Rectal smooth muscle tissue (tissue), 1 donor: Measurements from ENCODE around the gene TMEM87B.

ENCODE experiments used
- H3K27ac ChIP-seq: one replicate; pipeline ENCODE4 v1.7.0; 2013; ENCODE audit warnings: low read depth, low read length, inconsistent platforms
- H3K27me3 ChIP-seq: one replicate; pipeline ENCODE4 v1.7.0; 2013; ENCODE audit warnings: low read length; ENCODE audit not compliant: control insufficient read depth, insufficient read depth
- H3K36me3 ChIP-seq: one replicate; pipeline ENCODE4 v1.7.0; 2013; ENCODE audit warnings: low read length; ENCODE audit not compliant: control insufficient read depth, insufficient read depth
- H3K4me1 ChIP-seq: one replicate; pipeline ENCODE4 v1.7.0; 2013; ENCODE audit warnings: low read length; ENCODE audit not compliant: control insufficient read depth, insufficient read depth
- H3K4me3 ChIP-seq: one replicate; pipeline ENCODE4 v1.7.0; 2013; ENCODE audit warnings: low read length
- H3K9ac ChIP-seq: one replicate; pipeline ENCODE4 v1.7.0; 2013; ENCODE audit warnings: low read length

The TMEM87B gene

DNA sequence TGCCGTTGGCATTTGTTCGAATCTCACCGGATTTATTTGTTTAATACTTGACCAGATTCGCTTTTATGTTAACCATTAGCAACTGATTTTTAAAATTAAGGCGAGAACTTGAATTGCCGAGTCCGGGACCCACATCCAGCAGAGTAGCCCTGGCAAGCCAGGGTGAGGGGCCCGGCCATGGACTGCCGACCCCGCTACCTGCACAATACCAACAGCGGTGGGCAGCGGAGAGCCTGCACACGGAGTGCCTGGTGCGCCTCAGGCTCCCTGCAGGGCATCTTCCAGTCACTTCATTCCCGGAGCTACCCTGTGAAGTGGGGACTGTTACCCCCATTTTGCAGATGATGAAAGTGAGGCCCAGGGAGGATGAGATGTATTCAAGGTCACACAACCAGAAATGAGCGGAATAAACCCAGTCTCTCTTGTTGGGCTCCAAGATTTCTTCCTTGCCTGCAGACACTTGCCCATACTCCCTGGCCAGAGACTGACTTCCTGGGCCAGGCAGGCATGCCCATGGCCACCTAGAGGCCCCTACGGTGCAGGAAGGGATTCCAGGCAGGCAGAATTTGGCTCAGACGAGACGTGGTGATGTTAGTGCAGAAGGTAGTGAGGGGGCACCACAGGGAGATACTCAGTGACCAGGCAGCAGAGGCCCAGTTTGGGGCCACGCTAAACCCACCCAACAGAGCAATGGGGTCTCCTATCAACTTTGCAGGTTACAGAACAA lies 86.0 kb downstream of the TMEM87B start:
- H3K4me1 ChIP-seq = no peaks in the 10 kb centered on the region
- no peak overlapping the region for H3K9ac ChIP-seq
- H3K27ac ChIP-seq = no peak overlapping the region
- peaks cover 4% of the 10 kb centered on the region for H3K27me3 ChIP-seq
- no peaks in the 10 kb centered on the region for H3K36me3 ChIP-seq
- no peak overlapping the region for H3K4me3 ChIP-seq

DNA sequence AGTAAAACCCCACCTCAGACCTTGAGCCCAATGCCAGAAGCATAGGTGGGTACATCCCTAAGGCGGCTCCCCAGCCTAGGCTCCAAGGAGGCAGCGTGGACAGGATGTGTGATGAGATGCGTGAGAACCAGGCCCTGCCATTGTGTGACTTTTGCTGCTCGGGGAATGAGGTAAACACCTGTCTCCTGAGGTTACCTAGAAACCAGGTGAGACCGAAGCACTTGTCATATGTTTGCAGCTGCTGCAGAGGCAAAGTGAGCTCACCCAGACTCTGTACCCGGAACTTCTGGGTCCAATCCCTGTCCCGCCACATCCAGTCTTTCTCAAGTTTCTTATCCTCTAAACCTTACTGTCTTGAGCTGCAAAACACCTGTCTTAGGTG lies 86.5 kb downstream of the TMEM87B start:
- Histone ChIP-seq H3K27me3 (peaks cover 4% of the 10 kb centered on the region), H3K9ac (no peak overlapping the region), H3K36me3 (no peaks in the 10 kb centered on the region), H3K4me3 (no peak overlapping the region), H3K4me1 (no peaks in the 10 kb centered on the region), H3K27ac (no peak overlapping the region)

DNA sequence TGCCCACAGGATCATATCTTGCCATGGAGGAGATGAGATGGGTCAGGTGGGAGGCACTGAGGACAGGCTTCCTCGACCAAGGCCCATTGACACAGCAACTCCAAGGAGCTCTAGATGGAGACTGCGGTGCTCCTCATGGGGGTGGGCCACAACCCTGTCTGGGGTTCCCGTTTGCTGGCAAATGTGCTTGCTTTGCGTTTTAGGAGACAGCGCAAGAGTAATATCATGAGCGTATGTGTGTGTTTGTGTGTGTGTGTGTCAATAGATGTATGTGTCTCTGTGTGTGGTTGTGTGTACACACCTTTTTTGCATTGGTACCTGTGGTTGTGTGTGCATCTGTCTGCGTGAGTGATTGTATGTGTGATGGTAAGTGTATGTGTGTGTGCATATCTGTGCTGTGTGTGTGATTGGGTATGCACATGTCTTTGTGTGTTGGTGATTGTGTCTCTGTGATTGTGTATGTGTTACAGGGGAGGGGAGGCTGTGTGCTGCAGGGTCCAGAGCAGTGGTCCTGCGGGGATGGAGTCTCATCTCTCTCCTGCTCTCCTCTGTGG lies 87.5 kb downstream of the TMEM87B start:
- Histone ChIP-seq H3K27me3 (peaks cover 4% of the 10 kb centered on the region), H3K27ac (no peak overlapping the region), H3K4me3 (no peak overlapping the region), H3K36me3 (no peaks in the 10 kb centered on the region), H3K9ac (no peak overlapping the region), H3K4me1 (no peaks in the 10 kb centered on the region)

DNA sequence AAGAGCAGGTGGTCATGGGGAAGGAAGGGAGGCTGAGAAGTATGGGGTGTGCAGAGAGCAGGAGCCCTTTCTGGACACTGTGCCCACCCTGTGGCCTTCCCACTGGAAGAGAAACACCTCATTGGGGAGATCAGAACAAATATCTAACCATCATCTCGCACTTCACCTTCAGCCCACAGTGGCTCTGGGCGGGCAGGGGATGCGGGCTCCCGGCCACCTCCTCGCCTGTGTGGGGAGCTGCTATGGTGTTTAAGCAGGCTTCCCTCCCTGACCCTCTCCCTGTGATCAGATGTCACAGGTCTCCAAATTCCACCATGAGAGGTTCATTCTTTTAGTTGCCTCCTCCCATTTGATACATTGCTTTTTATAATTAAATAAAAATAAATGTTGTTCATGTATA lies 88.1 kb downstream of the TMEM87B start:
- Histone ChIP-seq H3K27me3 (peaks cover under 1% of the 10 kb centered on the region), H3K4me3 (no peak overlapping the region), H3K9ac (no peak overlapping the region), H3K4me1 (no peaks in the 10 kb centered on the region), H3K27ac (no peak overlapping the region), H3K36me3 (no peaks in the 10 kb centered on the region)

DNA sequence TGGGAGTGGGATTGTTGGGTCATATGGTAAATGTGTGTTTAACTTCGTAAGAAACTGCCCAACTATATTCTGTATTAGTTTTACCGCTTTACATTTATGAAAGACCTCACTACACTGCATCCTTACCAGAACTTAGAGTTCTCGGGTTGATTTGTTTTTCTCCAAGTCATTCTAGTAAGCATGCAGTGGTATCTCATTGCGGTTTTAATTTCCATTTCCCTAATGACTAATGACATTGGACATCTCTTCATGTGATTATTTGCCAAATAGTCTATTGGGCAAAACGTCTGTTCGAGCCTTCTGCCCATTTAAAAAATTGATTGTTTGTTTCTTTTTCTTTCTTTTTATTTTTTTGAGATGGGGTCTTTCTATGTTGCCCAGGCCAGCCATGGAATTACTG lies 89.9 kb downstream of the TMEM87B start:
- no peak overlapping the region for H3K27ac ChIP-seq
- no peak overlapping the region for H3K4me3 ChIP-seq
- H3K4me1 ChIP-seq = no peaks in the 10 kb centered on the region
- no peak overlapping the region for H3K9ac ChIP-seq
- H3K27me3 ChIP-seq = no peaks in the 10 kb centered on the region
- no peaks in the 10 kb centered on the region for H3K36me3 ChIP-seq

DNA sequence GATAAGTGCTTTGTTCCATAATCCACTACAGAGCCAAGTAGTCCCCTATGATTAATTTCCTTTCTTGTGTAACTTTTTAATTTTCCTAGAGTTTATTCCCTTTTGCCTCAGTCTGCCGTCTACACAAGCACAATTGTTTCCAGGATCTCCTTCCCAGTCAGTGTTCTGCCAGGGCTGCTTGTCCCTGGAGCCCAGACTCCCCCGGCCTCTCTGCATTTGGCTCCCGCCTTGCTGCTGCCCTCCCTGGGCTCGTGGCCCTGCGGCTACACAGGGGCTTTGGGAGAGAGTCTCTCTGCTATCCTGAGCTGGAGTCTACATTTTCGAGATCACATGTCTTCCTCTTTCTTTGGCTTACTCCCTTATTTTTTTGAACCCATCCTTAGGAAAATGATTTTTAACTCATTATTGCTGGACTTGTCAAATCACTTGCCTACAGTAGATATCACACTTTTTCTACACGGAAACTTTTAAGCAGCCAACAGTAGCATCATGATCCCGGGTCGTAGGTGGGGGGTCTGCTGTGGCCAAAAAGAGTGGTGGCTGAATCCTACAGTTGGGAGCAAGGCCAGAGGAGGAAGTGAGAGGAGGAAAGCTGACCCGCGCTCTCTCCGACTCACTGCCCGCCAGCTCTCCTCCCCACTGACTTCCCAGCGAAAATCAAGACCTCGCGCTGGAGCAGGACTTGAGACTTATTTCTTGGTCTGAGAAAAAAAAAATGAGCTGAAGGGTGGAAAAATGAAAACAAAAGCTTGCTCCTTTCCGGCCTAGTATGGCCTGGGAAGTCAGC lies 92.5 kb downstream of the TMEM87B start:
- no peaks in the 10 kb centered on the region for H3K27me3 ChIP-seq
- no peak overlapping the region for H3K9ac ChIP-seq

DNA sequence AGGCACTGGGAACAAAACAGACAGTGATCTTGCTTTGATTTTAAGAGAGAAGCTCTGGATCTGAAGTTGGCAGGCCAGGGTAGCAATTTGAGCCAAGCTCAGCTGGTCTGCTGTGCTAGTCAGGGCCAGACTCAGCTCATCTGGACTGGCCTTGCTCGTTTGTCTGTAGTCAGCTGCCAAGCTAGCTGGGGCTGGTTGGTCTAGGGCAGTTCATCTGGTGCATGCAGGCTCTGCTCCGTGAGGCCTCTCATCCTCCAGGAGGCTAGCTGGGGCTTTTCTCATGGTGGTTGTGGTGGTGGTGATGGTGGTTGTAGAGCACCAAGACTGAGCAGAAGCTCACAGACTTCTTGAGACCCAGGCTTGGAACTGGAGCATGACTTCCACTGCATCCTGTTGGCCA lies 93.4 kb downstream of the TMEM87B start:
- no peak overlapping the region for H3K9ac ChIP-seq
- peaks cover 3% of the 10 kb centered on the region for H3K4me1 ChIP-seq
- no peaks in the 10 kb centered on the region for H3K27me3 ChIP-seq
- H3K36me3 ChIP-seq = no peaks in the 10 kb centered on the region
- no peak overlapping the region for H3K4me3 ChIP-seq
- no peak overlapping the region for H3K27ac ChIP-seq

More for the DNA sequence above, 92.5 kb downstream of the TMEM87B start:
- Histone ChIP-seq H3K36me3 (no peaks in the 10 kb centered on the region), H3K27ac (no peak overlapping the region), H3K4me3 (no peak overlapping the region), H3K4me1 (peaks cover 3% of the 10 kb centered on the region)

DNA sequence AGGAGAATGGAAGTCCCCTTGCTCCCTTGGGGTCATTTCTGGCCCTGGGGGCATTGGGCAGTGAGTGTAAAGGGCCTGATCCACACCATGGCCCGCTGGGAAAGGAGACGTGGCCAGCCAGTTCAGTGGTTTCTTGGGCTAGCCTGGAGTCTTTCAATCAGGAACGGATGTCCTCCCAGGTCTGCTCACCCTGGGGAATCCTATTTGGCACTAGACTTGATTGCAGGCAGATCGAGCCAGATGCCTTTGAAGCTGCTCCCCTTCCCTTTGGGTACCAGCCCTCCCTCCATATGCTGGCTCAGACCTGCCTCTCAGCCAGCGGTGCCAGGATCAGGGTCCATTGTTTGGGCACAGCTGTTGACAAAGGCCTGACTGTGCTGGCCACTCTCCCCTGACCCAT lies 94.1 kb downstream of the TMEM87B start:
- H3K4me1 ChIP-seq = peaks cover 3% of the 10 kb centered on the region
- H3K36me3 ChIP-seq = no peaks in the 10 kb centered on the region
- no peaks in the 10 kb centered on the region for H3K27me3 ChIP-seq
- H3K9ac ChIP-seq = no peak overlapping the region
- H3K27ac ChIP-seq = no peak overlapping the region
- no peak overlapping the region for H3K4me3 ChIP-seq

DNA sequence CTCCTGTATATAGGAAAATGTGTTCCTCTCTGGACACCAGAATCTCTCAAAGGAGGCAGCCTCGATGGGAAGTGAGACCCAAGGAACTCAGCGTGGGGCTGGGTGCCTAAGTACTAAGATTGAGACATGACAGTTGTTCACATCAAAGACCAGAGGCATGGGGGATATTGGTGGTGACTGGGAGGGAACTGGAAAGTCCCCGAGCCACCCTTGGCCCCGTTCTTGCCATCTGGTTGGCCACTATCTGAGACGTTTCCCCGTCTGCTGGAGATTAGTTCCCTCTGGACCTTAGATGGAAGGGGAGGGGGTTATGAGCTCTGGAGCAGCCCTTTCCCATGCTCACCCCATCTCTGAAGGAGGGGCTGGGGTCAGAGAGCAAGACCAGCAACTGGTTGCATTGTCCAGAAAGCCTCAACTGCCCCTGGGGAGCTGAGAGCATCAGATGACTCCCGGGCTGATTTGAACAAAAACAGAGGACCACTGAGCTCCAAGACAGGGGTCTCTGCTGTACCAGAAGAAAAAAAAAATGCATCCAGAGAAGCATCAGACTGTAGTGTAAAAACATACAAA lies 94.9 kb downstream of the TMEM87B start:
- Histone ChIP-seq H3K27me3 (no peaks in the 10 kb centered on the region), H3K4me3 (no peak overlapping the region), H3K36me3 (no peaks in the 10 kb centered on the region), H3K4me1 (peaks cover 3% of the 10 kb centered on the region), H3K9ac (no peak overlapping the region), H3K27ac (no peak overlapping the region)

DNA sequence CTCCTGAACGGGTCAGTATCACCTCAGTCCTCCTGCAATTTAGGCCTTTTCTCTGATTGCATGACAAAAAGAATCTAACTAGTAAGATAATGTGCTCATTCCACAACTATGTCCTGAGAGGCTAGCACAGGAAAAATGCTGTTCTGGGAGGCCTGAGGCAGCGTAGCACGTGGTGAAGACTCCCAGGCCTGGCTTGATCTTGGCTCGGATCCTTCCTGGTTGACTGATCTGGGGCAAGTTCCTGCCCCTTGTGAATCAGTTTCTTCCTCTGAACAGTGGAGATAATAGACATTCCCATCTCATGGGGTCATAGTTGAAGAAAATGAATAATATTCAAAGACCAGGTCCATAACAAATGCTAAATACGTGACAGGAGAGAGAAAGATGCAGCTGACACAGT lies 95.4 kb downstream of the TMEM87B start:
- H3K36me3 ChIP-seq = no peaks in the 10 kb centered on the region
- H3K9ac ChIP-seq = no peak overlapping the region
- peak overlapping the region; percentile 11 for H3K27ac ChIP-seq
- H3K27me3 ChIP-seq = no peaks in the 10 kb centered on the region
- H3K4me3 ChIP-seq = no peak overlapping the region
- peaks cover 3% of the 10 kb centered on the region for H3K4me1 ChIP-seq

DNA sequence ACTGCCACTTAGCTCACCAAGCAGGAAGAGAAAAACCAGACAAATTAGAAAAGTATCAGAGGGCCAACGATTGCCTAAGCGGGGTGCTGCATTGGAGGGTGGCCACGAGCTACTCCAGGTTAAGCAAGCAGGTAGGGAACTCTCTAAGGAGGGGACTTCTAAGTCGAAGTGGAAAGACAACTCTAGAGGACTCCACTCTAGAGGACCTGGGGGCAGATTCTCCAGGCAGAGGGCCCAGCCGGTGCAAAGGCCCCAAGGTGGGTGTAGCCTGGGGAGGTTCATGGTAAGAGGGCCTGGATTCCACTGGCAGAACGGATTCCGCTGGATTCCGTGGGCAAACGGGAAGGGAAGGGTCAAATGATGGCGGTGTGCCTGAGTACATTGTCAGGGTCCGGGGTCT lies 95.8 kb downstream of the TMEM87B start:
- peaks cover 3% of the 10 kb centered on the region for H3K4me1 ChIP-seq
- no peaks in the 10 kb centered on the region for H3K27me3 ChIP-seq
- no peak overlapping the region for H3K4me3 ChIP-seq
- no peaks in the 10 kb centered on the region for H3K36me3 ChIP-seq
- no peak overlapping the region for H3K9ac ChIP-seq
- H3K27ac ChIP-seq = peak overlapping the region; percentile 11

DNA sequence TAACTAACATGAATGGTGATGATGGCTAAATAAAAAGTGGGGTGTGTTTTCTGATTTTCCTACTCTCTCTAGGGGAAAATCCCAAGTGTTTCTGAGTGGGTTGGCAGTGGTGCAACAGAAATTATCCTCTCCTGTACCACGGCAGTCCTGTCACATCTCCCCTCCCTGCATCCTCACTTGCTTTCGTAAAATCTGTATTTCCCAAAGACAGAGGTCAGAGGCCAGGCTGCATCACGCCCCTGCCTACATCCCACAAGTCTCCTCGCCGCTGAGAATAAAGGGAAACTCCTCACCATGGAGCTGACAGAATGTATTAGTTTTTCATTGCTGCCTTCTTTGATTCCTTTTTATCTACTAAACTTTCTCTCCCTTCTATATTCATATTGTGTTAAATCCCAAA lies 96.2 kb downstream of the TMEM87B start:
- H3K36me3 ChIP-seq = no peaks in the 10 kb centered on the region
- H3K4me3 ChIP-seq = no peak overlapping the region
- peaks cover 3% of the 10 kb centered on the region for H3K4me1 ChIP-seq
- no peak overlapping the region for H3K9ac ChIP-seq
- no peaks in the 10 kb centered on the region for H3K27me3 ChIP-seq
- H3K27ac ChIP-seq = no peak overlapping the region
